ENCODE measurements around the gene CTDSPL. TPM values are rescaled to one million over a fixed set of nuclear protein-coding genes. Genes with fewer than 3 reads are reported as not detected.

The CTDSPL gene
- total RNA-seq, 1 donor from 2014 or later, result 43.0 TPM

GRCh38 chr3:37996785-37997301 lies 135.2 kb downstream of the CTDSPL start:
- Histone ChIP-seq H3K4me2 (no peak overlapping the region), H3K4me3 (no peak overlapping the region), H3K79me2 (ENCODE audit: low read depth) (no peaks in the 10 kb centered on the region), H3K36me3 (no peaks in the 10 kb centered on the region), H2AFZ (replicated peaks) (no peak overlapping the region), H4K20me1 (ENCODE audit: low read depth) (no peaks in the 10 kb centered on the region), H3F3A (ENCODE audit: low read depth) (peaks cover 5% of the 10 kb centered on the region), H3K4me1 (no peaks in the 10 kb centered on the region), H3K27ac (no peak overlapping the region), H3K9ac (no peak overlapping the region), H3K9me3 (ENCODE audit: low read depth) (no peaks in the 10 kb centered on the region), H3K27me3 (peaks cover 12% of the 10 kb centered on the region)
- Mint-ChIP-seq H3K9me3 (no peaks in the 10 kb centered on the region), H3K36me3 (no peaks in the 10 kb centered on the region), H3K27ac (no peak overlapping the region), H3K4me3 (no peak overlapping the region), H3K27me3 (ENCODE audit: insufficient read depth, low read depth) (peaks cover 20% of the 10 kb centered on the region), H3K4me1 (peaks cover 26% of the 10 kb centered on the region)
- TF ChIP-seq EZH2 (IDR thresholded peaks at IDR 0.05), result no peak
- peak; percentile 83 for TF ChIP-seq CTCF (IDR thresholded peaks at IDR 0.05)
- peak; percentile 72 for DNase-seq (ENCODE audit: low spot score)

GRCh38 chr3:37997342-37997741 lies 135.7 kb downstream of the CTDSPL start:
- H3K4me2 ChIP-seq, result no peak overlapping the region
- Mint-ChIP-seq H3K36me3 (no peaks in the 10 kb centered on the region), H3K4me3 (no peak overlapping the region), H3K9me3 (no peaks in the 10 kb centered on the region), H3K27me3 (ENCODE audit: insufficient read depth, low read depth) (peaks cover 19% of the 10 kb centered on the region), H3K4me1 (peaks cover 26% of the 10 kb centered on the region), H3K27ac (no peak overlapping the region)
- no peak for DNase-seq (ENCODE audit: low spot score)
- no peak overlapping the region for H2AFZ ChIP-seq (replicated peaks)
- no peaks in the 10 kb centered on the region for H4K20me1 ChIP-seq (ENCODE audit: low read depth)
- H3K27ac ChIP-seq, result no peak overlapping the region
- no peaks in the 10 kb centered on the region for H3K79me2 ChIP-seq (ENCODE audit: low read depth)
- no peak overlapping the region for H3K9ac ChIP-seq
- TF ChIP-seq EZH2 (IDR thresholded peaks at IDR 0.05) (no peak), EZH2phosphoT487 (IDR thresholded peaks at IDR 0.05) (no peak), CTCF (IDR thresholded peaks at IDR 0.05) (no peak)
- H3K4me3 ChIP-seq, result no peak overlapping the region
- H3K4me1 ChIP-seq, result no peaks in the 10 kb centered on the region
- no peaks in the 10 kb centered on the region for H3K36me3 ChIP-seq
- peaks cover 5% of the 10 kb centered on the region for H3F3A ChIP-seq (ENCODE audit: low read depth)
- H3K9me3 ChIP-seq (ENCODE audit: low read depth), result no peaks in the 10 kb centered on the region
- H3K27me3 ChIP-seq, result peaks cover 12% of the 10 kb centered on the region

GRCh38 chr3:37997791-37998370 lies 136.2 kb downstream of the CTDSPL start:
- DNase-seq (ENCODE audit: low spot score), result no peak
- Histone ChIP-seq H4K20me1 (ENCODE audit: low read depth) (no peaks in the 10 kb centered on the region), H3K79me2 (ENCODE audit: low read depth) (no peaks in the 10 kb centered on the region), H3K4me1 (no peaks in the 10 kb centered on the region), H3K4me2 (peak overlapping the region; percentile 91), H3K27me3 (peaks cover 12% of the 10 kb centered on the region), H3K4me3 (no peak overlapping the region), H3K9me3 (ENCODE audit: low read depth) (no peaks in the 10 kb centered on the region), H2AFZ (replicated peaks) (no peak overlapping the region), H3F3A (ENCODE audit: low read depth) (peaks cover 5% of the 10 kb centered on the region), H3K36me3 (no peaks in the 10 kb centered on the region), H3K9ac (no peak overlapping the region), H3K27ac (no peak overlapping the region)
- Mint-ChIP-seq H3K9me3 (no peaks in the 10 kb centered on the region), H3K27me3 (ENCODE audit: insufficient read depth, low read depth) (peaks cover 15% of the 10 kb centered on the region), H3K4me1 (peaks cover 26% of the 10 kb centered on the region), H3K27ac (no peak overlapping the region), H3K36me3 (no peaks in the 10 kb centered on the region), H3K4me3 (no peak overlapping the region)
- TF ChIP-seq CTCF (IDR thresholded peaks at IDR 0.05) (no peak), EZH2 (IDR thresholded peaks at IDR 0.05) (no peak), EZH2phosphoT487 (IDR thresholded peaks at IDR 0.05) (no peak)

Data from neural progenitor cell (in vitro differentiated cells).